Measurements from ENCODE around the gene PALM3. TPM values are rescaled to one million over a fixed set of nuclear protein-coding genes. Genes with fewer than 3 reads are reported as not detected.

PALM3 gene
- total and polyA plus RNA-seq, 2 donors (not counting 3 experiments of a cell fraction or from before 2014, with no cell fraction given): 0.08 to 0.31 TPM

DNA sequence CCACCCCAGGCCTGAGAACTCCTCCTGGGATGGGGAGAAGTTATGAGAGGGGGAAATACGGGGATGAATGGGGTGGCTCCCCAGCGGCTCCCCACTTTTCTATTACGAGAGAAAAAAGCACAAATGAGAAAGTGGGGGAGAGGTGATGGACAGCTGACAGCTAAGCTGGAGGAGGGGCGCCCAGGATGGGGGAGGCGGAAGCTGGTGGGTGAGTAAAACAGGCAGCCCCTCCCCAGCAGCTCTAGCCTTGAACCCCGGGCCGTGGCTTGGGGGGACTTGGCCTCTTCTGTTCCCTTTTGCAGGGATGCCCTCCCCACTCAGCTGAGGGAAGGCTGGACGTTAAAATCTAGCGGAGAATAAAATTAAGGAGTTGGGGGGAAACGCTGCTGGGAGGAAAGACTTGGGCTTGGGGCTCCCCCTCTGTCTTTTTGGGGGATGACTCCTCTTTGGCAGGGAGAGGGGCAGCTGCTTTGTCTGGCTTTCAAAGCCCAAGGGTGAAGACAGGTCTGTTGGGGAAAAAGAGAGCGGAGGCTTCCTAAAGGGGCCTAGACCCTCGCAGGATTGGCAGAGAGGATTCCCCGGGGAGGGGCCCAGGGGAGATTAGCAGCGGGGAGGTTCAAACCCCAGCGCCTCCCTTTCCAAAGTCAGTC, 30.1 kb upstream of the PALM3 start:
- ChIA-PET CTCF (interaction anchor here (0.7 to 1.3 kb wide), 2 partner anchors 20 to 321 kb away, joined by 4 to 5 read pairs; partner anchors contain the start of gene MISP3), POLR2A (no interaction called here)
- intact Hi-C loops (cut with micrococcal nuclease): loop anchor here (1.0 to 2.0 kb wide), 2 partner anchors 25 to 44 kb away; partner anchors contain the start of genes ASF1B and PRKACA
- peak overlapping the region; percentile 52 to 94 (median 86) for H3K4me3 ChIP-seq (replicated peaks in 1 of 3; ENCODE audit: insufficient read depth in 1 of 3, low read depth in 1 of 3, low read length in 3 of 3)
- DNase-seq (ENCODE audit: low read depth, low spot score) (no peak), FAIRE-seq (no peak)
- no peak overlapping the region for H2AFZ ChIP-seq (ENCODE audit: low read depth, low read length)
- H3K79me2 ChIP-seq (ENCODE audit: control insufficient read depth, insufficient read depth, low read length): no peaks in the 10 kb centered on the region
- H3K27me3 ChIP-seq (ENCODE audit: control insufficient read depth in 2 of 2, insufficient read depth in 2 of 2, low read length in 2 of 2): no peaks in the 10 kb centered on the region
- BruUV-seq (replicated peaks): TSS peak; percentile 73
- peaks cover 3% of the 10 kb centered on the region for H3K9me3 ChIP-seq (replicated peaks; ENCODE audit: control insufficient read depth, insufficient read depth, low read length)
- peaks cover 9% of the 10 kb centered on the region for H3K4me1 ChIP-seq (ENCODE audit: control insufficient read depth, extremely low read depth, insufficient read depth, low read length)
- peak overlapping the region; percentile 94 for H3K4me2 ChIP-seq (ENCODE audit: insufficient read depth, low read length)
- H3K9ac ChIP-seq (replicated peaks; ENCODE audit: extremely low read depth, insufficient read depth, low read length): no peak overlapping the region
- dilution Hi-C loops (cut with MboI; ENCODE audit: extremely low pct_ligation_motif_present, low sequenced_read_pairs): no loop called here
- no peak for TF ChIP-seq MYC (IDR thresholded peaks at IDR 0.05; ENCODE audit: low read depth, low read length)
- no peak for TF ChIP-seq FOS (IDR thresholded peaks at IDR 0.05; ENCODE audit: borderline replicate concordance, insufficient read depth, low read length)
- TF ChIP-seq, protein P1, sequence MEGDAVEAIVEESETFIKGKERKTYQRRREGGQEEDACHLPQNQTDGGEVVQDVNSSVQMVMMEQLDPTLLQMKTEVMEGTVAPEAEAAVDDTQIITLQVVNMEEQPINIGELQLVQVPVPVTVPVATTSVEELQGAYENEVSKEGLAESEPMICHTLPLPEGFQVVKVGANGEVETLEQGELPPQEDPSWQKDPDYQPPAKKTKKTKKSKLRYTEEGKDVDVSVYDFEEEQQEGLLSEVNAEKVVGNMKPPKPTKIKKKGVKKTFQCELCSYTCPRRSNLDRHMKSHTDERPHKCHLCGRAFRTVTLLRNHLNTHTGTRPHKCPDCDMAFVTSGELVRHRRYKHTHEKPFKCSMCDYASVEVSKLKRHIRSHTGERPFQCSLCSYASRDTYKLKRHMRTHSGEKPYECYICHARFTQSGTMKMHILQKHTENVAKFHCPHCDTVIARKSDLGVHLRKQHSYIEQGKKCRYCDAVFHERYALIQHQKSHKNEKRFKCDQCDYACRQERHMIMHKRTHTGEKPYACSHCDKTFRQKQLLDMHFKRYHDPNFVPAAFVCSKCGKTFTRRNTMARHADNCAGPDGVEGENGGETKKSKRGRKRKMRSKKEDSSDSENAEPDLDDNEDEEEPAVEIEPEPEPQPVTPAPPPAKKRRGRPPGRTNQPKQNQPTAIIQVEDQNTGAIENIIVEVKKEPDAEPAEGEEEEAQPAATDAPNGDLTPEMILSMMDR (IDR thresholded peaks at IDR 0.05; ENCODE audit: extremely low read depth in 1 of 2, insufficient read depth in 1 of 2, low read depth in 1 of 2, low read length in 2 of 2): no peak
- TF ChIP-seq, protein P2, sequence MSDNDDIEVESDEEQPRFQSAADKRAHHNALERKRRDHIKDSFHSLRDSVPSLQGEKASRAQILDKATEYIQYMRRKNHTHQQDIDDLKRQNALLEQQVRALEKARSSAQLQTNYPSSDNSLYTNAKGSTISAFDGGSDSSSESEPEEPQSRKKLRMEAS (IDR thresholded peaks at IDR 0.05; ENCODE audit: insufficient read depth, insufficient read length): no peak
- no peak for TF ChIP-seq POLR2AphosphoS5 (IDR thresholded peaks at IDR 0.05; ENCODE audit: insufficient read depth, low read depth, low read length)
- TF ChIP-seq POLR2A (IDR thresholded peaks at IDR 0.05; ENCODE audit: low read depth, low read length): no peak
- TF ChIP-seq EZH2 (IDR thresholded peaks at IDR 0.05; ENCODE audit: borderline replicate concordance, low read depth, low read length, severe bottlenecking): no peak
- TF ChIP-seq JUN (IDR thresholded peaks at IDR 0.05; ENCODE audit: borderline replicate concordance, insufficient read depth, insufficient read length, low read depth): no peak
- TF ChIP-seq GATA2 (IDR thresholded peaks at IDR 0.05; ENCODE audit: insufficient read depth, insufficient read length, low read depth, low read length): no peak
- no peak overlapping the region for H3K27ac ChIP-seq (ENCODE audit: insufficient read depth, low read depth, low read length)
- H3K9me1 ChIP-seq (replicated peaks; ENCODE audit: control insufficient read depth, extremely low read depth, insufficient read depth, low read length): no peaks in the 10 kb centered on the region
- H4K20me1 ChIP-seq (replicated peaks; ENCODE audit: control insufficient read depth, extremely low read depth, insufficient read depth, low read length): no peaks in the 10 kb centered on the region
- H3K36me3 ChIP-seq (ENCODE audit: control insufficient read depth in 2 of 2, extremely low read depth in 1 of 2, insufficient read depth in 2 of 2, low read length in 2 of 2): peaks cover 0 to 11% of the 10 kb centered on the region in 2 experiments

All from endothelial cell of umbilical vein (primary cell).